GM19023 (cell line): ENCODE measurements around the gene TMEM39A.

ENCODE experiments used
- ATAC-seq: cut with Tn5 transposase; IDR thresholded peaks from one replicate; pipeline ENCODE4 v1.9.1; 2021; ENCODE audit warnings: mild to moderate bottlenecking, moderate library complexity; ENCODE audit not compliant: unreplicated experiment

Gene TMEM39A, protein sequence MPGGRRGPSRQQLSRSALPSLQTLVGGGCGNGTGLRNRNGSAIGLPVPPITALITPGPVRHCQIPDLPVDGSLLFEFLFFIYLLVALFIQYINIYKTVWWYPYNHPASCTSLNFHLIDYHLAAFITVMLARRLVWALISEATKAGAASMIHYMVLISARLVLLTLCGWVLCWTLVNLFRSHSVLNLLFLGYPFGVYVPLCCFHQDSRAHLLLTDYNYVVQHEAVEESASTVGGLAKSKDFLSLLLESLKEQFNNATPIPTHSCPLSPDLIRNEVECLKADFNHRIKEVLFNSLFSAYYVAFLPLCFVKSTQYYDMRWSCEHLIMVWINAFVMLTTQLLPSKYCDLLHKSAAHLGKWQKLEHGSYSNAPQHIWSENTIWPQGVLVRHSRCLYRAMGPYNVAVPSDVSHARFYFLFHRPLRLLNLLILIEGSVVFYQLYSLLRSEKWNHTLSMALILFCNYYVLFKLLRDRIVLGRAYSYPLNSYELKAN

DNA sequence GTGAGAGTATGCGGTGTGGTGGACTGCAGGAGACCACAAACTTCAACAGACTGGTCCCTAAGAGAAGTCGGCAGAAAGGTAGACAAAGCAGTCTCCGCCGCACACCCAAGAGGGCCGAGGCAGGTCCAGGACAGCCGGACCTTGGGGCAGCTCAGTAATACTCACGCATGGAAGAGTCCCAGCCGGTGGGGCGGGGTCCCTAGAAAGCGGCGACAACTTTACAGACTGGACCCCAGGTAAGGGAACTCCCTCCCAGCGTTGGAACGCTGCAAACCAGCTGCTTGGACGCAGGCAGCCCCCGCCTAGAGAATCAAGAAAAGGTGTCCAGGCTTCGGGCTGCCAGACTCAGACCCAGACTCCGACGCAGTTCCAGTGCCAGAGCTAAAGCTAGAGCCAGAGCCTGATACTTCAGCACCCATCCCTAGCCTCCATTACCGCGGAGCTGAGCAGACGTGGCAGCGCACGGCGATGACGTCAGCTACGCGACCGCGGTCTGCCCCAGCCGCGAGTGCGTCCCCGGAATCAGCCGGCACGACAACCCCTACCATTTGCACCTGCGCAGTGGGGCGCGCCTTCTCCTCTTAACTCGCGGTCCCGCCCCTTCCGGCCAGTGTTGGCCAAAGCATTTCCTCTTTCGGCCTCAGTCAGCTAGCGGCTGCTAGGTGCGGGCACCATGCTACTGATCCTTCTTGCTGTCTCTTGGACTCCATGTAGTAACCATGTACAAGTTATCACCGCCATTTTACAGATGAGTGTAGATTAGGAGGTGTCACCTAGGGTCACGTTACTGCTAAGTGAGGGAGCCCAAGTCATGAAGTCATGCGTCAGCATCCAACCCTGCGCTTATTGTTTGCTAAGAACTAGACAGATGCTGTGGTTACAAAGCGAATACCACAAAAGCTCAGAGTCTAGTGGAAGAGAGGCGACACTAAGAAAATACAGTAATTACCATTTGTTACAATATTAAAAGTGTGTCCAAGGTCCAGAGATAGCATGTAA is at the start of gene TMEM39A:
TSS of gene TMEM39A (minus strand) at position 445 of the 999 bp plus-strand sequence. CDS start 1,541 bp downstream, outside the sequence.
- peak; percentile 93 for ATAC-seq

DNA sequence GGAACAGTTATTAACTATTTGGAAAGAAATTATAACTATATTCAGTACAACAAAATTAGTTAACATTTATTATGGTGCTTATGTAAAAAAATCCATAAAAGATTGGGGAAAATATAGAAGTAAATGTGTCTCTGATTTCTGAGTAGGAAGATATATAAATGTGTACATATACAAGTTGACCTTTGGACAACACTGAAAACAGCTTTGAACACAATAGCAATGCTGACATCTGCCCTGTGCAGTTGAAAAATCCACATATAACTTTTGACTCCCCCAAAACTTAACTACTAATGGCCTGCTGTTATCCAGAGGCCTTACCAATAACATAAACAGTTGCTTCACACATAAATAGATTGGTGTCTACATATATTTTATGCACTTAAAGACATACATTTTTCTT is 47.3 kb upstream of the TMEM39A start:
- ATAC-seq = no peak

DNA sequence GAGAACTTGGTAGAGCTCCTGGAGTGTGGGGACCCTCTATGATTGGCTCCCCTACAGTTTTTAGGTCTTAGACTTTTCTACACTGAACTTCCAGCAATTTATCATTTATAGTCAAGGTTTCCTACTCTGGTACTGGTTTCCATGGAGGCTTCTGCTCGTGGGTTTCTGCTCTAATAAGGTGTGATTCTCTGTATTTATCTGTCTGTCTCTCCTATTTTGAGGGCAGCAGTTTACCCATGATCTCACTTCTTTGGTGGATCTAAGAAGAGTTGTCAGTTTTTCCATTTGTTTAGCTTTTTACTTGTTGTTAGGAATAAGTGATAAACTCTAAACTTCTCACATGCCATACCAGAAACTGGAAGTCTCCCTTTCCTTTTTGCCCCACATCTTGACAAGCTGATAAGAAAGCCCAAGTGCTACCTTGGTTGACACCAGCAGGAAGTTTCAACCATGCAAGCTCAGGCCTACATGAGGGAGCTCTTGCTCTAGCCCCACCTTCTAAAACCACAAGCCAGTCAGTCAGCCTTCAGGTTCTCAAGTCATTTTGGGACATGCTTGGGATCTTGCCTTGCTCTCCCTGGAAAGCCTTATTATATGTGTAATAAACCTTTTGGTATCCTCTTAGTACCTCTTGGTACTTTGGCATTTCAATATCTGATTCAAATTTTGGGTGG is 44.9 kb upstream of the TMEM39A start:
- ATAC-seq = peak; percentile 66

DNA sequence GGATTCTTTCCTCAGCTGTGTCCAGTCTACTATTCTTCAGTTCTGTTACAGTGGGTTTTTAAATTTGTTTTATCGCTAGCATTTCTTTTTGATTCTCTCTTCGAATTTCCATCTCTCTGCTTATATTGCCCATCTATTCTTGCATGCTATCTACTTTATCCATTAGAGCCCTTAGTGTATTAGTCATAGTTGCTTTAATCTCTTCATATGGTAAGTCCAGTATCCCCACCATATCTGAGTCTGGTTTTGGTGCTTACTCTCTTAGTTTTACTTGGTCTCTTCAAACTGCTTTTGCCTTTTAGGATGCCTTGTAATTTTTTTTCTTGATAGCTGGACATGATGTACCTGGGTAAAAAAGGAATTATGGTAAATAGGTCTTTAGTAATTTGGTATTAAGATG is 44.0 kb upstream of the TMEM39A start:
- no peak for ATAC-seq

DNA sequence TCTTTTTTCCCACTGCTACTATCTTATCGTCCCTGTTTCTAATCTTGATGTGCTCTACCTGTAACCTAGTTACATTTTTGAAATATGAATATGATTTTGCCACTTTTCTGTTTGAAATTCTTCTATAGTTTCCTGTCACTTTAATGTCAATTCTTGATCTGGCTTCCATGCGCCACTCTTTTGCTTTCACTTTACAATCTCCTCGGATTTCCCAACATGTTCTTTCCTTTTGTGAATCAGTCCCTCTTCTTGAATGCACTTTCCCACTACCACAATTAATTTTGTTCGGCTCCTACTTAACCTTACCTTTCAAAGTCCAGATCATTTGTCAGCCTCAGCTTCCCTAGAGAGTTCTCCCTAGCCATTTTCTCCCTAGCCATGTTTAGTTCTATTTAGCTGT is 43.2 kb upstream of the TMEM39A start:
- ATAC-seq = no peak

DNA sequence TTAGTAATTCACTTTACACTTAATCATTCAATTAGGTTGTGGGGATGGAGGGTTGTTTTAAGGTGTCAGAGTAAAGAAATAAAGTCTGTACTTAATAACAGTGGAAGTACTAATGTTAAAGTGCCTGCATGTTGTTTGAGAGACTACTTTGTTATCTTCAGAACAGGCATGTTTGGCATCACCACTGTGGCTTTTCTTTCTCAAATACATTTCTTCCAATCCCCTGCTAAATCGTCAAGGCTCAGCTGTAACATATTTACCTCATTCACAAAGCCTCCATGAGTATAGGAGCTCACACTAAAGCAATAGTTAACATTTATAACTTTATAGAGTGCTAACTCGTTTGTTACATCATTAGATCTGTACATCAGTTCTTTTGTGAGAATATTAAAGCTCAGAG is 37.5 kb upstream of the TMEM39A start:
- no peak for ATAC-seq

DNA sequence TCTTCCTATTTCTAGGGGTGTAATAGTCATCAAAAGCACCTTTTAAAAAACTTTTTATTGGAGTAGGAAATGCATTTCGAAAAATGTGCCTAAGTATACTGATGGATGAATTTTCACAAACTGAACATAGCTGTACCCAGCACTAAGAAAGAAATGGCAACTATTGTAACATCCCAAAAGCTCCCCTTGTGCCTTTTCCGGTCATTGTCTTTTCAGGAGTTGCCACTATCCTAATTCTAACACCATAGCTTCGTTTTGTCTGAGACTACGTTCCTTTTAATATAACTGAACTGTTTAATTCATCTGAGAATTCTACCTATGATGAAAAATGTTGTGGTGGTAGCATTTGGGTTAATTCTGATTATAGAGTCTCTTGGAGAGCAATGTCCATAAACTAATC is 36.9 kb upstream of the TMEM39A start:
- ATAC-seq = no peak

DNA sequence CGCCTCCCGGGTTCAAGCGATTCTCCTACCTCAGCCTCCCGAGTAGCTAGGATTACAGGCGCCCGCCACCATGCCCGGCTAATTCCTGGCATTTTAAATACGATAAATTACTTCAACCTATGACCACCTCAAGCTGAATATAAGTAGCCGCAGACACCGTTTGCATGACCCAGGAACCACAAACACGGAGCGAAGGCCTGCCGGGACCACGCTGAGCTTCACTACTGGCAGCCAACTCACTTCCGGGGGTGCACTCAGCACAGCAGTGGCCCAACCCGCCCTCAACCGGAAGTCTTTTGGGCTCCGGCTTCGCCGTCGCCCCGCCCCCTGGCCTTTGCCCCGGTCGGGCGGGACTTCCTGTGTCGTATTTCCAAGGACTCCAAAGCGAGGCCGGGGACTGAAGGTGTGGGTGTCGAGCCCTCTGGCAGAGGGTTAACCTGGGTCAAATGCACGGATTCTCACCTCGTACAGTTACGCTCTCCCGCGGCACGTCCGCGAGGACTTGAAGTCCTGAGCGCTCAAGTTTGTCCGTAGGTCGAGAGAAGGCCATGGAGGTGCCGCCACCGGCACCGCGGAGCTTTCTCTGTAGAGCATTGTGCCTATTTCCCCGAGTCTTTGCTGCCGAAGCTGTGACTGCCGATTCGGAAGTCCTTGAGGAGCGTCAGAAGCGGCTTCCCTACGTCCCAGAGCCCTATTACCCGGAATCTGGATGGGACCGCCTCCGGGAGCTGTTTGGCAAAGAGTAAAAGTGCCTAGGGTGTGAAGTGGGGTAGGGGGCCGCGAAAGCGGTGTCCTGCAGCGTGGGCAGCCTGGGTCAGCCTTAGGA is 35.0 kb upstream of the TMEM39A start, which contains the start of gene TIMMDC1:
TSS of gene TIMMDC1 (plus strand) at position 362 of the 826 bp plus-strand sequence. CDS start at position 549, 187 bp downstream.
- ATAC-seq = peak; percentile 99

DNA sequence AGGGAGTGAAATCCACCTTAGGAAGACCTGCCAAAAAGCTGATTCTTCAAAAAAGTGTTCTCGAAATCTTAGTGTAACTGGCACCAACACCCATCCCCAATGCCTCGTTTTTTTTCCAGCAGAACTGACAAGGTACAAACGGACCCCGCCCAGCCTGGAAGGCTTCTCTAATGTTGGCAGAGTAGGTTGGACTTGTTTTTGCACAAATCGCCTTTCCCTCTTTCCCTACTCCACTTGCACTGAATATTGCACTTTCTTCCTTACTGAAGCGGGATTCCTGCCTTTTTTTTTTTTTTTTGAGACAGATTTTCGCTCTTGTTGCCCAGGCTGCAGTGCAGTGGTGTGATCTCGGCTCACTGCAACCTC is 34.4 kb upstream of the TMEM39A start:
- ATAC-seq = peak; percentile 33

DNA sequence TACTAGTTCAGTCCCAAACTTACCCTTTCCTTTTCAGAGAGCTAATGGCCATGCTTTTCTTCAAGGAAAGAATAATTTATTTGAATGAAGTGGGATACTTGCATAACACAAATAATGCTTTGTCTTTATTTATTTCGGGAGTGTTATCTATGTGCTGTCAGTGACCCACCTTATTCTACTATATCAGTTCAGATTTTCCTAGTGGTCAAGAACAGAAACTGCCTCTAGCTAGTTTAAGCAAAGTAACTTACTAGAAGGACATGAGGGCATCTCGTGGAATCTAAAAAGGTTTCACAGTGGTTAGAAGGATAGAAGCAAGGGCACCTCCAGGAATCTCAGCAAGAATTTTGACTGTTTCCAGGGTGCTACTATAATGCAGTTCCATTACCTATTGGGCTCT is 31.2 kb upstream of the TMEM39A start:
- ATAC-seq = no peak

DNA sequence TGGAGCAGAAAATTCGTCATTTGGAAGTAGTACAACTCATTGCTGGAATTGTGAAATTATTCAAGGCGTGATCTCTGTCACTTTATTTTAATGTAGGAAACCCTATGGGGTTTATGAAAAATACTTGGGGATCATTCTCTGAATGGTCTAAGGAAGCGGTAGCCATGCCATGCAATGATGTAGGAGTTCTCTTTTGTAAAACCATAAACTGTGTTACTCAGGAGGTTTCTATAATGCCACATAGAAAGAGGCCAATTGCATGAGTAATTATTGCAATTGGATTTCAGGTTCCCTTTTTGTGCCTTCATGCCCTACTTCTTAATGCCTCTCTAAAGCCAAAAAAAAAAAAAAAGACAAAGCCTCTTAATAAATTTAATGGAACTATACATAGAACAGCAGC is 29.4 kb upstream of the TMEM39A start:
- no peak for ATAC-seq

DNA sequence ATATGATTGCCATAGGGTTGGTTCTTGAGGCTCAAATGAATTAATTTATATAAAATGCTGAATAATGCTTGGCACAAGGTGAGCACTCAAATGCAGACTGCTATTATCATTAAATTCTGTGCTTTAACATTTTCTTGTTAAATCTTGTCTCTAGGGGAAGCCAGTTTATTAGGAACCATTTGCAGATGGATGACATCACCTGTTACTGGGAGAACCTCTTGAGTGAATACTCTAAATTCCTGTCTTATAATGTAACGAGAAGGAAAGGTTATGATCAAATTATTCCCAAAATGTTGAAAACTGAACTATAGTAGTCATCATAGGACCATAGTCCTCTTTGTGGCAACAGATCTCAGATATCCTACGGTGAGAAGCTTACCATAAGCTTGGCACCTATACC is 28.7 kb upstream of the TMEM39A start:
- no peak for ATAC-seq

DNA sequence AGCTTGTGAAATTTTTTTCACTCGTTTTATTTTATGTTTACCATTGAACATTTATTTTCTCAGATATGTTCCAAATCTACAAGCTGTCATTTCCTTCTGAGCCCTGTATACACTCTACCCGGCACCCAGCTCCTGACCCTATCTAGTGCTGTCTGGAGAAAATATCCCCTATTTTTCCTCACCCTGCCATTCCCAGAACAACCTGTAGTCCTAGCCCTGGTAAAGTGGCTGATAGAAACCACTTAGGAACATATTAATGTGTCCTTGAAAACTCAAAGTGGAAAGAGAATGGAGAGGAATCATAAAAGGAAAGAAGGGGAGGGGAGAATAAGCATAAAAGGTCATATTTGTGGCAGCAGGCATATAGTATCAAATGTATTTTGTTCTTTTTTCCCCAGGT is 26.7 kb upstream of the TMEM39A start:
- ATAC-seq = no peak

DNA sequence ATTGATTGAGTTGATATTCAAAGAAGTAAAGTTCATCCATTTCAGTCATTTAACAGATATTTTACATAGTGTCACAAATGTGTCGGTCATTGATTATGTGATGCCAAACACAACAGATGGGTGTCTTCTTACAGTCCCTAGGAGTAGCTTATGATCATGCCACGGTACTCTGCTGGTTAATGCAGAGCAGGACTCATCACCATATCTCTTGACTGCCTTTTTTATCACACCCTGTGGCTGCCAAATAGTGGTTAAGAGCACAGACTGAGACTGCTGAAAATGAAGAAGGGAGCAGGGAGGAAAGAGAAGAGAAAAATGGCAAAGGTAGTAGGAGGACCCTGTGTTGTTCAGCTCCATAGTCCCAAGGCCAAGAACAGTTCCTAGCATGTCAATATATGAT is 22.1 kb upstream of the TMEM39A start:
- no peak for ATAC-seq

DNA sequence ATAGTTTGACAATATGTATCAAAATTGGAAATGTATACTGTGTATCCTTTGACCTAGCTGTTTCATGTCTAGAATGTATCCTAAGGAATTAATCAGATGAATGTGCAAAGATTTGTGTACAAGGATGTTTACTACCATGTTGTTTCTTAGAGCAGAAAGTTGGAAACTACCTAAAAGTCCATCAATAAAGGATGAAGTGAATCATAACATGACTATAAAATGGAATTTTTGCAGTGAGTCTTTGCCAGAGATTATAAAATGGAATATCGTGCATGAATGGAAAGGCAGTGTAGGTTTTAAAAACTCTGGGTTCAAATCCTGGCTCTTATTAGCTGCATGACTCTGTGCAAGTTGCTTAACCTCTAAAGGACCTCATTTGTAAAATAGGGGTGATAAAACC is 19.7 kb upstream of the TMEM39A start:
- ATAC-seq = no peak

DNA sequence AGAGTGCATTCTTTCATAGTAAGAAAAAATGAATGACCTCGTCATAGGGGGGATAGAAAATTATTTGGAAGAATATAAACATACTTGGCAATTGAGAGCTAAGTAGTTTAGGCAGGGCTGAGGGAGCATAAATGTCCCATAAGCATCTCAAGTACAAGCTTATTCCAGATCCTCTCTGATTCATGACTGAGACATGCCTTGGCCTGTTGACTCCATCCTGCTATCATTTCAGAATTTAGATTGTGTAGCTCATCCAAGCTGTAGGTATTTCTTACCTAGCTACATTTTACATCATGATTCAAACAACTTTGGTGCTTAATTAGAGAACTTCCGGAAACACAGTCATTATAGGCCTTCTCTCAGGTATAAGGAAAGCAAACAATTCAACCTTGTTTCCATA is 17.7 kb upstream of the TMEM39A start:
- ATAC-seq = no peak

DNA sequence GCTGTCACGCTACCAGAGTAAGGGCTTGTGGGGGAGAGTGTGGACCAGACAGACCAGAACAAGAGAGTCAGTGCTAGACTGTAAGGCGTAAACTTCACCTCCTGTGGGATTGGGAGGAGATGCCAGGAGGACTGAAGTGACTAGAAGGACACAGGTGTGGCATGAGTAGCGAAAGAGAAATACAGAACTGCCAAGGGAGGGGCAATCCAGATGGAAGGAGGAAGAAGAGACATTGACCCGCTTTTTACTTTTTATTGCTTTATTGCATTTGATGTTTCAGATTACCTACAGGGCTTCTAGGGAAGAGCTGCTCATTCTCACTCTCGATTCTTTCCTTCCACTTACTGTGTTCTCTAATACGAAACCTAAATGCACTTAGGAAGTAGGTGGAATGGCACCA is 7.5 kb upstream of the TMEM39A start:
- no peak for ATAC-seq

DNA sequence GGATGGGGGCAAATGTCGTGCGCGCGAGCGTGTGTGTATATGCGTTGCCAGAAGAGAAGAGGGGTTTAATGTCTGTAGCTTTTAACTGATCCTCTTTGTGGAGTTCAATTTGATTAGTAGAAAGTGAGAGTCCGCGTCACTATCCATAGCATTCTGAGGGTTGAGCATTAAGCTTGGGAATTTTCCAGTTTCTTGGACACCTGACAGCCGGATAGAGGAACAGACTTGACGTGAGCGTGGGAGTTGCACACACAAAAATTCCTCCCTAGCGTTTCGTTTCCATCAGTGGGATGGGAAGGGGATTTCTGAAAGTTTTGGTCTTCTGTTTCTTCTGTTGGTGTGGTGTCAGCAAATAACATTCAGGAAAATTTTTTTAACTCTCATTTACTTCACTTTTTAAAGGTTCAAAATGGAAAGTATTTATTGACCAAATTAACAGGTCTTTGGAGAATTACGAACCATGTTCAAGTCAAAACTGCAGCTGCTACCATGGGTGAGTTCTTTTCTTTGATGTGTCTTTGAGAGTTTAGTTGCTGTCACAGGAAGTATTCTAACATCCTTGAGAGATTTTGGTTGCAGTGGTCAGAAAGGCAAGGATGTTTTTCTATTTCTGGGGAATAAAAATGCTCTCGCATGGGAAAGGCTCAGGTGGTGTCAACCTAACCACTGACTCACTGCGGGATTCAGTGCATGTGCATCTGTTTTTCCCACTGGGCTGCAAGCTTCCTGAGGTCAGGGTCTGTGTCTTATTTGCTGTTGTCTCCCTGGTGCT is 6.2 kb upstream of the TMEM39A start:
- ATAC-seq = no peak

DNA sequence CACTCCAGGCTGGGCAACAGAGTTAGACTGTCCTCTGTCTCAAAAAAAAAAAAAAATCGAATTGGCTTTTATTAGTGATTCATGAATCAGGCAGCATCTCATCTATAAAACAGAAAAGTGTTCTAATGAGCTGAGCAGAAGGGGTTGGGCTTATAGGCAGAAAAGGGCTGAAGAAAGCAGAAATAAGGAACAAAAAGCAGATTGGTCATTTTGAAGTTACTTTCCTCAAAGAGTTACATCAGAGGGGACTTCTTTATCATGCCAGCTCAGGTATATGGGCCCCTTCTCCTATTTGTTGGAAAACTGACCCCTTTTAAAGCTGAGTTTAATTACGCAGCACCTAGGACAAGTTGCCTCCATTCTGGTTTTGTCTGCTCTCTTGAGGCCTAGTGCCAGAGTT is 4.6 kb upstream of the TMEM39A start:
- no peak for ATAC-seq
